ENCODE measurements around the gene CCL18.

GRCh38 chr17:36017799-36018198 lies 46.3 kb upstream of the CCL18 start, which contains the start of gene CCL23:
- TF ChIP-seq CTCF (conservative IDR thresholded peaks at IDR 0.05) (no peak), EZH2 (IDR thresholded peaks at IDR 0.05; ENCODE audit: low read depth) (no peak)
